HEK293 (cell line): ENCODE results near the gene ASIC1.

Experiments
- CTCF ChIA-PET: fragments of 350-600 bp; formaldehyde crosslinking; extraction: SDS; loops from one replicate; lab custom pipeline; 2021; ENCODE audit warnings: antibody characterized with exemption; lab: Yijun Ruan, JAX
- POLR2A ChIA-PET: fragments of 300-600 bp; formaldehyde crosslinking; extraction: SDS; loops from one replicate; lab custom pipeline; 2020; ENCODE audit warnings: antibody characterized with exemption, inconsistent platforms; lab: Yijun Ruan, JAX
- H3K27ac ChIP-seq: fragments of 200-500 bp; sonication (Bioruptor generic); 2 replicates; pipeline ENCODE4 v1.5.1; 2014; ENCODE audit warnings: low read depth, low read length, control low read depth, inconsistent platforms; ENCODE audit errors: extremely low read depth
- H3K36me3 ChIP-seq, 2 experiments: fragments of 200-500 bp in 1 of 2; sonication (Bioruptor generic) in 1 of 2; 1 replicate in 1 of 2; 2 replicates in 1 of 2; pipeline ENCODE4 v1.5.1; 2014 to 2017; ENCODE audit warnings: inconsistent platforms in 2 of 2, low read length in 2 of 2; ENCODE audit not compliant: control insufficient read depth in 2 of 2, insufficient read depth in 1 of 2
- H3K4me1 ChIP-seq: fragments of 200-500 bp; sonication (Bioruptor generic); 2 replicates; pipeline ENCODE4 v1.5.1; 2014; ENCODE audit warnings: mild to moderate bottlenecking, low read length, inconsistent platforms; ENCODE audit not compliant: control insufficient read depth, insufficient read depth
- H3K4me3 ChIP-seq: 2 replicates; pipeline ENCODE4 v1.5.1; 2011; ENCODE audit warnings: low read depth, mild to moderate bottlenecking, control low read depth, low read length, moderate library complexity
- H3K9me3 ChIP-seq: fragments of 200-500 bp; sonication (Bioruptor generic); 2 replicates; pipeline ENCODE4 v1.5.1; 2014; ENCODE audit warnings: low read depth, low read length, inconsistent platforms; ENCODE audit not compliant: control insufficient read depth, insufficient read depth
- KLF17 ChIP-seq: fragments of 450-650 bp; formaldehyde crosslinking; IDR thresholded peaks from 2 replicates; pipeline ENCODE4 v1.5.1; 2016; ENCODE audit warnings: missing biosample characterization, missing genetic modification characterization
- PRDM1 ChIP-seq: fragments of 450-650 bp; formaldehyde crosslinking; IDR thresholded peaks from 2 replicates; pipeline ENCODE4; 2016; ENCODE audit warnings: missing biosample characterization, missing genetic modification characterization
- SP2 ChIP-seq: fragments of 450-650 bp; formaldehyde crosslinking; IDR thresholded peaks from 2 replicates; pipeline ENCODE4 v1.5.1; 2016; ENCODE audit warnings: missing biosample characterization, missing genetic modification characterization
- ZEB2 ChIP-seq: fragments of 450-650 bp; formaldehyde crosslinking; IDR thresholded peaks from 2 replicates; pipeline ENCODE4 v1.5.1; 2016; ENCODE audit warnings: missing biosample characterization, missing genetic modification characterization
- ZFP37 ChIP-seq: fragments of 450-650 bp; formaldehyde crosslinking; IDR thresholded peaks from 2 replicates; pipeline ENCODE4 v1.5.1; 2016; ENCODE audit warnings: missing biosample characterization, missing genetic modification characterization
- ZNF146 ChIP-seq: fragments of 450-650 bp; formaldehyde crosslinking; IDR thresholded peaks from 2 replicates; pipeline ENCODE4 v1.5.1; 2016; ENCODE audit warnings: missing biosample characterization, missing genetic modification characterization
- ZNF184 ChIP-seq: fragments of 450-650 bp; IDR thresholded peaks from 2 replicates; pipeline ENCODE4 v1.5.1; 2018; ENCODE audit warnings: missing biosample characterization, mild to moderate bottlenecking, missing genetic modification characterization
- ZNF266 ChIP-seq: fragments of 450-650 bp; formaldehyde crosslinking; IDR thresholded peaks from 2 replicates; pipeline ENCODE4 v1.5.1; 2016; ENCODE audit warnings: missing biosample characterization, missing genetic modification characterization, low read depth
- ZNF394 ChIP-seq: fragments of 450-650 bp; formaldehyde crosslinking; IDR thresholded peaks from 2 replicates; pipeline ENCODE4 v1.5.1; 2016; ENCODE audit warnings: missing biosample characterization, missing genetic modification characterization, mild to moderate bottlenecking, moderate library complexity, borderline replicate concordance
- ZNF580 ChIP-seq: fragments of 450-650 bp; formaldehyde crosslinking; IDR thresholded peaks from 2 replicates; pipeline ENCODE4 v1.5.1; 2016; ENCODE audit warnings: missing biosample characterization, missing genetic modification characterization
- ZNF585B ChIP-seq: fragments of 450-650 bp; formaldehyde crosslinking; IDR thresholded peaks from 2 replicates; pipeline ENCODE4 v1.5.1; 2016; ENCODE audit warnings: missing biosample characterization, missing genetic modification characterization
- ZNF600 ChIP-seq: fragments of 450-650 bp; formaldehyde crosslinking; IDR thresholded peaks from 2 replicates; pipeline ENCODE4 v1.5.1; 2016; ENCODE audit warnings: missing biosample characterization, missing genetic modification characterization
- ZNF626 ChIP-seq: fragments of 450-650 bp; sonication (Bioruptor Pico); formaldehyde crosslinking; IDR thresholded peaks from 2 replicates; pipeline ENCODE4 v1.5.1; 2018; ENCODE audit warnings: missing biosample characterization, missing genetic modification characterization, inconsistent platforms
- ZNF639 ChIP-seq: fragments of 450-650 bp; formaldehyde crosslinking; IDR thresholded peaks from 2 replicates; pipeline ENCODE4 v1.5.1; 2016; ENCODE audit warnings: missing biosample characterization, missing genetic modification characterization
- ZNF658 ChIP-seq: fragments of 450-650 bp; formaldehyde crosslinking; IDR thresholded peaks from 2 replicates; pipeline ENCODE4; 2016; ENCODE audit warnings: missing biosample characterization, missing genetic modification characterization
- ZNF707 ChIP-seq: fragments of 450-650 bp; formaldehyde crosslinking; IDR thresholded peaks from 2 replicates; pipeline ENCODE4 v1.5.1; 2016; ENCODE audit warnings: missing biosample characterization, missing genetic modification characterization
- ZNF830 ChIP-seq: fragments of 450-650 bp; IDR thresholded peaks from 2 replicates; pipeline ENCODE4 v1.5.0; 2018; ENCODE audit warnings: missing biosample characterization, missing genetic modification characterization, low read depth, mild to moderate bottlenecking, moderate library complexity

ASIC1 gene

GRCh38 chr12:50019524-50019923 lies 37.9 kb upstream of the ASIC1 start (continued):
- TF ChIP-seq ZNF266 (tag by site-specific recombination) (no peak), ZNF658 (tag by site-specific recombination) (no peak), ZNF394 (peak; percentile 75; the same call in 1 of the 2 replicates), ZEB2 (tag by site-specific recombination) (no peak), ZNF626 (tag by site-specific recombination) (no peak)

GRCh38 chr12:50021031-50021430 lies 36.4 kb upstream of the ASIC1 start:
- H3K4me3 ChIP-seq = no peak overlapping the region
- POLR2A ChIA-PET = no interaction called here
- no peaks in the 10 kb centered on the region for H3K9me3 ChIP-seq
- CTCF ChIA-PET = interaction anchor here (0.5 to 8.4 kb wide), 9 partner anchors 9 to 374 kb away, joined by 3 to 55 read pairs (median 4); no protein-coding TSS in a partner anchor
- TF ChIP-seq ZNF600 (0 out of 2 replicates have a peak, but pooled peaks have one; percentile 18), KLF17 (tag by site-specific recombination) (no peak)
- no peak overlapping the region for H3K27ac ChIP-seq
- peaks cover 15% of the 10 kb centered on the region for H3K4me1 ChIP-seq
- peaks cover 4 to 13% of the 10 kb centered on the region in 2 experiments; a peak in 2 of 3 replicates for H3K36me3 ChIP-seq

- ChIA-PET CTCF (interaction anchor here (8.4 kb wide), 1 partner anchor 15 kb away, joined by 55 read pairs; no protein-coding TSS in a partner anchor), POLR2A (no interaction called here)
- 0 out of 2 replicates have a peak, but pooled peaks cover 6% of the 10 kb centered on the region for H3K4me1 ChIP-seq
Measured at GRCh38 chr12:50022903-50023302, 34.5 kb upstream of the ASIC1 start.

GRCh38 chr12:50024227-50024626 lies 33.2 kb upstream of the ASIC1 start:
- 0 out of 2 replicates have a peak, but pooled peaks cover 3% of the 10 kb centered on the region for H3K4me1 ChIP-seq
- H3K4me3 ChIP-seq = peak overlapping the region; percentile 93
- CTCF ChIA-PET = interaction anchor here (0.6 to 8.4 kb wide), 4 partner anchors 12 to 58 kb away, joined by 3 to 55 read pairs (median 4); no protein-coding TSS in a partner anchor
- POLR2A ChIA-PET = interaction anchor here (0.8 to 2.0 kb wide), 2 partner anchors 15 to 18 kb away, joined by 3 to 8 read pairs; no protein-coding TSS in a partner anchor
- no peaks in the 10 kb centered on the region for H3K9me3 ChIP-seq
- H3K36me3 ChIP-seq = peaks cover 0 to 8% of the 10 kb centered on the region in 2 experiments; a peak in 2 of 3 replicates
- no peak overlapping the region for H3K27ac ChIP-seq
- TF ChIP-seq ZNF580 (0 out of 2 replicates have a peak, but pooled peaks have one; percentile 45), SP2 (tag by site-specific recombination) (no peak), ZNF146 (tag by site-specific recombination) (peak; percentile 100)

More at GRCh38 chr12:50022903-50023302, 34.5 kb upstream of the ASIC1 start:
- Histone ChIP-seq H3K27ac (no peak overlapping the region), H3K36me3 (peaks cover 0 to 8% of the 10 kb centered on the region in 2 experiments; a peak in 2 of 3 replicates), H3K9me3 (no peaks in the 10 kb centered on the region), H3K4me3 (no peak overlapping the region)
- TF ChIP-seq ZNF830 (tag by site-specific recombination) (no peak), ZNF585B (tag by site-specific recombination) (no peak)

- peaks cover 0 to 8% of the 10 kb centered on the region in 2 experiments; a peak in 2 of 3 replicates for H3K36me3 ChIP-seq
- 0 out of 2 replicates have a peak, but pooled peaks cover 3% of the 10 kb centered on the region for H3K4me1 ChIP-seq
- POLR2A ChIA-PET = interaction anchor here (0.6 to 2.0 kb wide), 10 partner anchors 8 to 283 kb away, joined by 3 to 9 read pairs (median 5); partner anchors contain the start of genes COX14, SMARCD1 and TMBIM6
- CTCF ChIA-PET = interaction anchor here (0.6 to 8.4 kb wide), 5 partner anchors 13 to 59 kb away, joined by 3 to 55 read pairs (median 3); no protein-coding TSS in a partner anchor
- no peaks in the 10 kb centered on the region for H3K9me3 ChIP-seq
- no peak for TF ChIP-seq ZNF639 (tag by site-specific recombination)
- 0 out of 2 replicates have a peak, but pooled peaks have one; percentile 14 for TF ChIP-seq ZNF184 (tag by site-specific recombination)
- TF ChIP-seq ZNF707 (tag by site-specific recombination) = no peak
- TF ChIP-seq ZFP37 = 0 out of 2 replicates have a peak, but pooled peaks have one; percentile 29
- peak; percentile 20; the same call in 1 of the 2 replicates for TF ChIP-seq PRDM1 (tag by site-specific recombination)
- H3K27ac ChIP-seq = peak overlapping the region; percentile 56
- H3K4me3 ChIP-seq = peak overlapping the region; percentile 93
Measured at GRCh38 chr12:50024805-50025186, 32.6 kb upstream of the ASIC1 start.
